ENCODE data around the gene TRAPPC10. TPM values are rescaled to one million over a fixed set of nuclear protein-coding genes. Genes with fewer than 3 reads are reported as not detected.

Gene TRAPPC10
- total and polyA plus RNA-seq, 5 experiments from 2014 or later, result 17.7 to 107 (median 33.1) TPM

DNA sequence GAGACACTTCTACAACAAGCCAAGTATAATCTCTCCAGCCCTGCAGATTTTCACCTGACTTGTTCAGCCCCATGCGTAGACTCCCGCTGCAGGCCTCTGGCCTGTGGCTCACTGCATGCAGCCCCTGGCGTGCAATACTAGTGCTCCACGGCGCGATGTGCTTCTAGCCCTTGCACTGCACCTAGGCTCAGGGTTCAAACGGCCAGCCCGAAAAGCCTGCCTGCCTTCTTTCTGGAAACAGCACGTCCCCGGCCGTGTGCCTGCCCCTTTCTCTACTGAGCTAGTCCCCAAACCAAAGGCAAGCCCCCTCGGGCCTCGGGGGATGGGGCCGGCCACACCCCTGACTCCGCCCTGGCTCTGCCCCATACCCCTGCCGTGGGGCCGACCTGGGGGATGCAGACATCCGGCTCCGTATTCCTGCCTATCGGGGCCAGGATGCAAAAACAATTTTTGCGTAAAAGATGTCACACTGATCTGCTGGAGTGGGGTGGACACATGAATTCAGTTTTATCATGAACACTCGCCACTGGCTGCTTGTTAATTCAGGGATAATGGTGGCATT, 26.3 kb upstream of the TRAPPC10 start:
- DNase-seq, result no peak
- peak overlapping the region in 7 of 10 donors; percentile 3 to 58 (median 30) for H3K4me3 Mint-ChIP-seq

DNA sequence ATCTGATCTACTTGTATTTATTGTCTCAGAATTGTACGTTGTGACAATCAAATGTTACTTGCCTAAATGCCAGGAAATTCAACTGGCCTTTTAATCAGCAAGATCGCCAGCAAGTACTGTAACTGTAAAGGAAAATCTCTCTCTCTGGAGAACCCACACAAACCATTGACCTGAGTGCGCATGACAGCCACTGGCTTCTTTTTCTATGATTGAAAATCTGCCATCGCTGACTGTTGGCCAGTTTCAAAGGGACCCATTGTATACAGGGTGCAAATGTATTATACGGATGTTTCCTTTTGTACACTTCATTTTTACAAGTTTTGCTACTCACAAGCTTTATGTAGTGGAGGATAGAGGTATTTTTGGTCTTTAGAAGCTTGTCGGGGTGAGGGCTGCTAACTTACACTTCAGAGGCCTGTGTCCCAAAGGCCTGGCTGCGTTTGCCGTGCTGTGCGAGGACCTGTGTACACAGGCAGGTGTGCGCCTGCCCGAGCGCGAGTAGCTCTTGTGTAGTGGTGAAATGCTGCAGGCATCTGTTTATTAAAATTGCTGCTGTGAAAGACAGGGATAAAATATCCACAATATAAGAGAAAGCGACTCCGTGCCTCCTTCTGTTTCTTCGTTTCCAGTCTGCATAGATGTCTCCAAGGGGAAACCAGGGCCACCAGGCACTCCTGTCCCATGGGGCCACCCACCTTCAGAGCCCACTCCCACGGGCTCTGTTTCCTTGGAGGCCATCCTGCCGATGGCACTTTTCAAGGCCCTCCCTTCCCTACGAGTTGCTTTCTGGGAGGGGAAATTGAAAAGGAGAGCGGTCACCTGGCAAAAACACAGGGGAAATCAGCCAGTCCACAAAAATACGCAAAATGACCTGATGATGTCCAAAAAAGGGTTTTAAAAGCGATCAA, 25.3 kb upstream of the TRAPPC10 start:
- Mint-ChIP-seq H3K4me3 (peak overlapping the region in 1 of 10 donors; percentile 58), H3K4me1 (peaks cover 16 to 25% (median 18%) of the 10 kb centered on the region in 4 donors), H3K27ac (peak overlapping the region in 3 of 10 donors; percentile 16 to 53 (median 38)), H3K9me3 (no peaks in the 10 kb centered on the region), H3K27me3 (no peaks in the 10 kb centered on the region), H3K36me3 (peaks cover 0 to 10% (median 0%) of the 10 kb centered on the region in 3 donors)
- no peak for ATAC-seq
- DNase-seq, result no peak
- POLR2A ChIA-PET, result no interaction called here

More for the DNA sequence above, 26.3 kb upstream of the TRAPPC10 start:
- peak; percentile 41 to 60 for ATAC-seq
- H3K27ac Mint-ChIP-seq, result peak overlapping the region; percentile 58 to 92 (median 76)
- peaks cover 0 to 15% (median 0%) of the 10 kb centered on the region in 3 donors for H3K36me3 Mint-ChIP-seq
- no peaks in the 10 kb centered on the region for H3K9me3 Mint-ChIP-seq
- POLR2A ChIA-PET, result no interaction called here
- peaks cover 16 to 25% (median 18%) of the 10 kb centered on the region in 4 donors for H3K4me1 Mint-ChIP-seq
- no peaks in the 10 kb centered on the region for H3K27me3 Mint-ChIP-seq

DNA sequence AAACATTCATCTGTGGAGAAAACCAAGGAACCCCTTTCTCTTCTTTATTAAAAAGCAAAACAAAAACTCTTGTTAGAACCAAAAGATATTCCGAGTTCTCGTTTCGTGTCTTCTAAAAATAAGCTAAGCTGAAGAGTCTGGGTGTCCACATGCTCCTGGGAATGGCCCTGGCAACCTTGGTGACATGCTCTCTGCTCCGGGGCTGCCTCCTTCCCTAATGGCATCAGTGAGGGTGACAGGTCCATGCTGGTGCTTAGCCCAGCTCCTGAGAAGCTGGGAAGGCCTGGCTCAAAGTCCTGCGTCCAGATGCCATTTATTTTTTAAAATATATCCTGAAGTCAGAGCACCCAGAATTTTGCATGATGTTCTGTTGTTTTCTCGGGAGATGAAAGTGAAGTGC, 24.6 kb upstream of the TRAPPC10 start:
- H3K27me3 Mint-ChIP-seq, result no peaks in the 10 kb centered on the region
- peaks cover 0 to 7% (median 0%) of the 10 kb centered on the region in 3 donors for H3K36me3 Mint-ChIP-seq
- H3K27ac Mint-ChIP-seq, result no peak overlapping the region
- DNase-seq, result no peak
- no peak for ATAC-seq
- POLR2A ChIA-PET, result no interaction called here
- H3K4me3 Mint-ChIP-seq, result no peak overlapping the region
- peaks cover 16 to 25% (median 18%) of the 10 kb centered on the region in 4 donors for H3K4me1 Mint-ChIP-seq
- no peaks in the 10 kb centered on the region for H3K9me3 Mint-ChIP-seq

GRCh38 chr21:43988016-43988415, 24.1 kb upstream of the TRAPPC10 start:
- H3K4me3 Mint-ChIP-seq, result no peak overlapping the region
- no peaks in the 10 kb centered on the region for H3K27me3 Mint-ChIP-seq
- DNase-seq (no peak), ATAC-seq (no peak)
- POLR2A ChIA-PET, result no interaction called here
- peaks cover 0 to 2% (median 0%) of the 10 kb centered on the region in 3 donors for H3K36me3 Mint-ChIP-seq
- no peaks in the 10 kb centered on the region for H3K9me3 Mint-ChIP-seq
- no peak overlapping the region for H3K27ac Mint-ChIP-seq
- peaks cover 14 to 25% (median 18%) of the 10 kb centered on the region in 4 donors for H3K4me1 Mint-ChIP-seq

DNA sequence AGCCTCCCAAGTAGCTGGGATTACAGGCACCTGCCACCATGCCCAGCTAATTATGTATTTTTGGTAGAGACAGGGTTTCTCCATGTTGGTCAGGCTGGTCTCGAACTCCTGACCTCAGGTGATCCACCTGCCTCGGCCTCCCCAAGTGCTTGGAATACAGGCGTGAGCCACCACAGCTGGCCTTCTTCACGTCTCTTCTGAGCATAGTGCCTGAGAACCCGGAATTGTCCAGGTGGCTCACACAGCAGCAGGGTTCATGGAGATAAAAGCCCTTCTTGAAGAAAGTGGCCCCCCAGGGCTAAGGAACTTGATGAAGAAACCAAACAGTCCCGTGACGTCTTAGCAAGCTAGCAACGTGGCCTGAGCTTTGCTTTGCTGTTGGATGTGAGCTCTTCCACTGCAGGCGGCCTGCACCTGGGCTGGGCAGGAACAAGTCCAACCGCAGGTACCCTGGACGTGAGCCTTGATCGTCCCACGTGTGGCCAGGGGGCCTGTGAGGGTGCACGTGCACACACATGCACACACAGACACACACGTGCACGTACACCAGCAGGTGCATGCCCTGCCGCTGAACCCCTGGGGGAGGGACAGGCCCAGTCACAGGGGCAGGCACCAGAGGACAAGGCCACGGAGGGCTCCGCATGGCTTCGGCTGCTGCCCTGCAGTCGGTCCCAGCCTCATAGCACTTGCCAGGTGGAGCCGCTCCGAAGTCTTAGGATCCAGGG, 23.4 kb upstream of the TRAPPC10 start:
- Mint-ChIP-seq H3K27me3 (no peaks in the 10 kb centered on the region), H3K27ac (peak overlapping the region in 1 of 10 donors; percentile 5), H3K4me1 (peaks cover 13 to 22% (median 18%) of the 10 kb centered on the region in 4 donors), H3K4me3 (no peak overlapping the region), H3K36me3 (peaks cover 0 to 1% (median 0%) of the 10 kb centered on the region in 3 donors), H3K9me3 (no peaks in the 10 kb centered on the region)
- no peak for DNase-seq
- POLR2A ChIA-PET, result no interaction called here
- ATAC-seq, result no peak

- Mint-ChIP-seq H3K9me3 (no peaks in the 10 kb centered on the region), H3K27ac (no peak overlapping the region), H3K36me3 (no peaks in the 10 kb centered on the region), H3K4me3 (no peak overlapping the region), H3K4me1 (peaks cover 13 to 19% (median 18%) of the 10 kb centered on the region in 4 donors), H3K27me3 (no peaks in the 10 kb centered on the region)
- POLR2A ChIA-PET, result no interaction called here
- ATAC-seq (no peak), DNase-seq (no peak)
These were observed 22.7 kb upstream of the TRAPPC10 start for GRCh38 chr21:43989401-43989800.

DNA sequence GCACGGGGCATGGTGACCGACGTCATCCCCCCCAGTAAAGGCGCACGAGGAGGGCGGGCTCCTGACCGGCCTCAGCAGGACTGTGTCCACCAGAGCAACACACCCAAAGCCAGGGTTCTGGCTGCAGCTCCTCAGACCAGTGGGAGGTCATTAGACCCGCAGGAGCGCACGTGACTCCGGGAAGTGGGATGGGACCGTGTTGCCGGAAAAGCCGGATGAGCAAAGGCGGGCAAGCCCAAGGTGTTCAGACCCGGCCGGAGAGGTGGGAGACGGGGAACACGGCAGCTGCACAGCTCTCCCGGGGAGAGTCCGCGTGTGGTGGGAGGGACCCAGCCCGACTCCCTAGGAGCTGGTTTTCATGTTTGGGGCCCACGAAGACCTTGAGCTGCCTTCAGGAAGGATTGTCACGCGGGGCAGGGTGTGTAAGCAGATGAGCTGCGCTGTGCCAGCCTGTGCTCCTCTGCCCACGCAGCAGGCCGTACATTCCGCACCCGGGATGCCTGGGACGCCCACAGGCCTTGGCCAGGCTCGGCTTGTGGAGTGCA, 20.6 kb upstream of the TRAPPC10 start:
- Mint-ChIP-seq H3K36me3 (no peaks in the 10 kb centered on the region), H3K27me3 (peaks cover 0 to 1% (median 0%) of the 10 kb centered on the region in 5 donors), H3K4me3 (no peak overlapping the region), H3K9me3 (no peaks in the 10 kb centered on the region), H3K27ac (no peak overlapping the region), H3K4me1 (peaks cover 3 to 4% (median 4%) of the 10 kb centered on the region in 4 donors)
- ATAC-seq, result no peak
- no peak for DNase-seq
- POLR2A ChIA-PET, result no interaction called here

GRCh38 chr21:43992121-43992520, 20.0 kb upstream of the TRAPPC10 start:
- H3K27ac Mint-ChIP-seq, result no peak overlapping the region

GRCh38 chr21:43993420-43993934, 18.6 kb upstream of the TRAPPC10 start:
- H3K4me3 Mint-ChIP-seq, result no peak overlapping the region
- peaks cover 0 to 1% (median 0%) of the 10 kb centered on the region in 5 donors for H3K27me3 Mint-ChIP-seq
- POLR2A ChIA-PET, result no interaction called here
- H3K9me3 Mint-ChIP-seq, result no peaks in the 10 kb centered on the region
- ATAC-seq (no peak), DNase-seq (no peak)
- no peaks in the 10 kb centered on the region for H3K36me3 Mint-ChIP-seq
- no peaks in the 10 kb centered on the region for H3K4me1 Mint-ChIP-seq
- H3K27ac Mint-ChIP-seq, result no peak overlapping the region

More at GRCh38 chr21:43992121-43992520, 20.0 kb upstream of the TRAPPC10 start:
- no peak for DNase-seq
- Mint-ChIP-seq H3K9me3 (no peaks in the 10 kb centered on the region), H3K4me1 (no peaks in the 10 kb centered on the region), H3K4me3 (no peak overlapping the region), H3K36me3 (no peaks in the 10 kb centered on the region), H3K27me3 (peaks cover 0 to 1% (median 0%) of the 10 kb centered on the region in 5 donors)
- POLR2A ChIA-PET, result no interaction called here
- ATAC-seq, result no peak

- no peaks in the 10 kb centered on the region for H3K9me3 Mint-ChIP-seq
These were observed 18.0 kb upstream of the TRAPPC10 start for GRCh38 chr21:43994085-43994484.

DNA sequence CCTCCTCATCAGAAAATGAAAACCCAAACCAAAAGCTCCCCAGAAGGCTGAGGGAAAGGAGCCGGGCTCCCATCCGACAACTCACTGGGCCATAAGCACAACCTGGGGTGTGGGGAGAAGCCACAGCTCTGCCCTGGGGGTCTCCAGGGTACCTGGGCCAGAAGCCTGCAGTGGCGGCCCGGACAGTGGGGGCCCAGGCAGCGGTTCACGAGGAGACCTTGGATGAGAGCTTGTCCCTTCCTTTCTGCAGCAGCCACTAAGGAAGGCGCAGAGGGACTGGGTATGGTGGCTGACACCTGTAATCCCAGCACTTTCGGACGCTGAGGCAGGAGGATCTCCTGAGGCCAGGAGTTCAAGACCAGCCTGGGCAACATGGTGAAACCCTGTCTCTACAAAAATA, 17.5 kb upstream of the TRAPPC10 start:
- Mint-ChIP-seq H3K27ac (no peak overlapping the region), H3K4me3 (no peak overlapping the region), H3K27me3 (peaks cover 0 to 2% (median 0%) of the 10 kb centered on the region in 5 donors), H3K4me1 (no peaks in the 10 kb centered on the region), H3K36me3 (no peaks in the 10 kb centered on the region), H3K9me3 (no peaks in the 10 kb centered on the region)
- no peak for DNase-seq
- POLR2A ChIA-PET, result interaction anchor here (0.7 kb wide), 1 partner anchor 234 kb away, joined by 4 read pairs; no protein-coding TSS in a partner anchor
- ATAC-seq, result no peak

More at GRCh38 chr21:43994085-43994484, 18.0 kb upstream of the TRAPPC10 start:
- H3K4me1 Mint-ChIP-seq, result no peaks in the 10 kb centered on the region
- DNase-seq (no peak), ATAC-seq (no peak)
- H3K27me3 Mint-ChIP-seq, result peaks cover 0 to 2% (median 0%) of the 10 kb centered on the region in 5 donors
- no peak overlapping the region for H3K27ac Mint-ChIP-seq
- no peak overlapping the region for H3K4me3 Mint-ChIP-seq
- H3K36me3 Mint-ChIP-seq, result no peaks in the 10 kb centered on the region
- POLR2A ChIA-PET, result no interaction called here

GRCh38 chr21:43995521-43996105, 16.5 kb upstream of the TRAPPC10 start:
- Mint-ChIP-seq H3K27me3 (peaks cover 0 to 2% (median 0%) of the 10 kb centered on the region in 5 donors), H3K9me3 (no peaks in the 10 kb centered on the region), H3K36me3 (no peaks in the 10 kb centered on the region), H3K27ac (no peak overlapping the region), H3K4me1 (no peaks in the 10 kb centered on the region), H3K4me3 (no peak overlapping the region)
- DNase-seq, result no peak
- no peak for ATAC-seq
- POLR2A ChIA-PET, result no interaction called here

Measured in naive thymus-derived CD8-positive, alpha-beta T cell (primary cell).